ENCODE measurements around the gene RNU5D-1.

The RNU5D-1 gene

GRCh38 chr1:44718091-44718490, 12.9 kb downstream of the RNU5D-1 start:
- H3K27ac ChIP-seq: no peak overlapping the region
- TF ChIP-seq ZFX (IDR thresholded peaks at IDR 0.05) (no peak), CTCF (conservative IDR thresholded peaks at IDR 0.05) (no peak)

GRCh38 chr1:44717653-44718052, 13.3 kb downstream of the RNU5D-1 start:
- no peak overlapping the region for H3K27ac ChIP-seq
- no peak for TF ChIP-seq CTCF (conservative IDR thresholded peaks at IDR 0.05)
- no peak for TF ChIP-seq ZFX (IDR thresholded peaks at IDR 0.05)

- TF ChIP-seq ZFX (IDR thresholded peaks at IDR 0.05) (no peak), CTCF (conservative IDR thresholded peaks at IDR 0.05) (no peak)
- H3K27ac ChIP-seq: no peak overlapping the region
Observed at GRCh38 chr1:44717156-44717555, 13.8 kb downstream of the RNU5D-1 start.

- no peak overlapping the region for H3K27ac ChIP-seq
Observed at GRCh38 chr1:44714944-44715571, 15.9 kb downstream of the RNU5D-1 start.

GRCh38 chr1:44714532-44714931, 16.4 kb downstream of the RNU5D-1 start:
- TF ChIP-seq ZFX (IDR thresholded peaks at IDR 0.05): no peak
- TF ChIP-seq CTCF (conservative IDR thresholded peaks at IDR 0.05): no peak
- no peak overlapping the region for H3K27ac ChIP-seq

More at GRCh38 chr1:44714944-44715571, 15.9 kb downstream of the RNU5D-1 start:
- TF ChIP-seq CTCF (conservative IDR thresholded peaks at IDR 0.05) (peak; percentile 97), ZFX (IDR thresholded peaks at IDR 0.05) (no peak)

GRCh38 chr1:44713321-44713781, 17.6 kb downstream of the RNU5D-1 start:
- TF ChIP-seq CTCF (conservative IDR thresholded peaks at IDR 0.05) (no peak), ZFX (IDR thresholded peaks at IDR 0.05) (no peak)
- H3K27ac ChIP-seq: no peak overlapping the region

GRCh38 chr1:44707959-44708831, 22.8 kb downstream of the RNU5D-1 start:
- no peak overlapping the region for H3K27ac ChIP-seq
- peak; percentile 42; the same call in 1 of the 2 replicates for TF ChIP-seq CTCF (conservative IDR thresholded peaks at IDR 0.05)
- no peak for TF ChIP-seq ZFX (IDR thresholded peaks at IDR 0.05)

Measured in C4-2B (cell line).